ENCODE data around the gene SCUBE3.

The SCUBE3 gene

DNA sequence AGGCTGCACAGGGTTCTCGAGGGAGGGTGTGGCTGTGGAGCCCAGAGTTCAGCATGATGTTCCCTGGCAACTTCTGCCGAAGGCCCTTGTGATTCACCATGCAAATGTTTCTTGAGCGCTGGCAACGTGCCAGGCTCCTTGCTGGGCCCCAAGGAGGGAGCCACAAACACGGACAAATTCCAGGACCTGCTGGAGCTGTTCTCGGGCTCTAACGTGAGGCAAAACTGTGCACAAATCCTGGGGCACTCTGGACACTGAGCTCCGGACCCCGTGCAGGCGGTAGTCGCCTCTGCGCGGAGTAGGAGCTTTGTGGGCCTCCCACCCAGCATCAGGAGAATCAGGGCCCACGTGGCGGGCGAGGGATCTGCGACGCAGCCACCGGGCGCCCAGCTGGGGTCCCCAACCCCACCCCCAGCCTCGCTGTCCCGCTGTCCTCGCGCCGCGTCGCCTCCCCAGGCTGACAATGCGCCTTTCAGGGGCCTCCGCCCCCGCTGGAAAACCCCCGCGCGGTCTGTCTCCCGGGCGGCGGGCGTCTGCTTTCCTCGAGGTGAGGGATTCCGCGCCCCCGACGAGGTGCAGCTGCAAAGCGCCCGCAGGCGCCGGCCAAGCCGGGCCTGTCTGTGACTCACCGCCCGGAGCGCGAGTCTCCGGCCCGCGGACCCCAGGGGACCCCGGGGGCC lies 31.7 kb upstream of the SCUBE3 start:
- peak; percentile 74 for DNase-seq (ENCODE audit: low spot score)

DNA sequence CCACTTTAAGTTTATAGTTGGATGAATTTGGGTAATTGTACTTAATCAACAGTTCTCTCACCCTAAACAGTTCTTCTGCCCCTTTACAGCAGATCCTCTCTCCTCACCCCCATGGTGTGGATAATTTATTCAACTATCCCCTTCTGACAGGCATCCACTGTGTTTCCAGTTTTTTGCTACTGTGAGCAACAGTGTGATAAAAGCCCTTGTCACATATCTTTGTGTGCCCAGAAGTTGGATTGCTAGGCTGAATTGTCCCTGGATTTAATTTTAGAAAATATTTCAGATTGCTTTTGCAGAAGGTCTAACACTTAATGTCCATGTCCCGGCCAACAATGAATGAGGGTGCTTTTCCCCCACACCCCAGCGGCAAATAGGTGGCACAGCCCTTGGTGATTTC lies 30.5 kb upstream of the SCUBE3 start:
- no peak for DNase-seq (ENCODE audit: low spot score)

DNA sequence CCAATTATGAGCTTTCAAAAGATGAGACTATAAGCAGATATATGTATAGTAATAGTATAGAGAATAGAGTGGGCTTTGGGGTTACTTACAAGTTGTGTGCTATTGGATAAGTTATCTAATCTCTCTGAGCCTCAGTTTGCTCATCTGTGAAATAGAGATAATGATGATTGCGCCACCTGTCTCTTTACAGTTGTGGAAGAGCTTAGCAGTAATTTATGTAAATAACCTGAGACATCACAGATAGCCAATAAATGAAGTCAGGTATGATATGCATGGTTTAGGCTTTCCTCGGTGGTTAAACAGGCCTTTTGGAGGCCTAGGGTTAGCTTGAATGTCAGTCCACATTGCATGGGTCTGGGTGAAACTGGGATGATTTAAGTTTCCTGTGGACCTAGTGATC lies 29.8 kb upstream of the SCUBE3 start:
- no peak for DNase-seq (ENCODE audit: low spot score)

DNA sequence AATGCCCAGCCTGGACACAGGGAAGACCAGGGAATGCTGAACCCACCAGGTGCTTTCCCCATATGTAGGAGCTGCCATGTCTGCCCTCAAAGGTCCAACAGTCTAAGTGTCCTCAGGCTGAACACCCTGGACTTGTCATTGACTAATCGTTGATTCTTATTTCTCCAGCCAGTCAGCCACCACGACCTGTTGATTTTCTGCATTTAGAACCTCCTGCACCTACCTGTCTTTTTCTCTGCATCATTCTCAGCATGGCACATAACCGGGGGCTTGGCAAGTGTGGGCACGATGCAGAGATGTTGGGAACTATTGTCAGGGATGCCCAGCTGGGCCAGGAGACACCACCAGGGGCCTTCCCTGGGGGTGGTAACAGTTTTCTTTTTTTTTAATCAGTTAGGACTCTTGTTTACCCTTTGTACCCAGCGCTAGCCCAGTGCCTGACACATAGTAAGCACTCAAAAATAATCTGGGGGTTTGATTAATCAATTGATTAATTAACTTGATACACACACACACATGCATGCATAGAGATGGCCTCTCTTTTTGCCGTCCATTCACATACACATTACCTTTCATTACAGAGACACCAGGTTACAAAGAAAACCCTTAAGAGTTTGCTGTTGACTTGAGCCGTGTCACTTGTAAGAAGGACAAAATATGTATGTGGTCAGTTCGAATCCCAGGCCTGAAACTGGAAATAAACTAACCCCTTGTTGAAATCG lies 29.0 kb upstream of the SCUBE3 start:
- no peak for DNase-seq (ENCODE audit: low spot score)

DNA sequence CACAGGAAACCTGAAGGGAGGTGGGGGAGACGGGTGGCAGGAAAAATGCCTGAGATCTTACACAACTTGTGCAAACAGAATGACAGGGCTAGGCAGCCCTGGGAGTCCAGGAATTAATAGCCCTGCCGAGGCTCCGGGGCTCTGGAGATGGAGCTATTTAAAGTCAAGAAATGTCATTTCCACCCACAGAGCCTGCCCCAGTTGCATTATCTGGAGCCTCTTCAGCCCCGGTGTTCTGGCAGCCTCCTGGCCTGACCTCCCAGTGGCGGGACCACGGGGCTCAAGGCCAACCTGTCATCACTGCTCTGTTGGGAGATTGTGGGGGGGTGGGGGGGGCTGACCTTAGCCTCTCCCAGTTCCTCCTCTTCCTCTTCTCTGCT lies 28.5 kb upstream of the SCUBE3 start:
- peak; percentile 45 for DNase-seq (ENCODE audit: low spot score)

DNA sequence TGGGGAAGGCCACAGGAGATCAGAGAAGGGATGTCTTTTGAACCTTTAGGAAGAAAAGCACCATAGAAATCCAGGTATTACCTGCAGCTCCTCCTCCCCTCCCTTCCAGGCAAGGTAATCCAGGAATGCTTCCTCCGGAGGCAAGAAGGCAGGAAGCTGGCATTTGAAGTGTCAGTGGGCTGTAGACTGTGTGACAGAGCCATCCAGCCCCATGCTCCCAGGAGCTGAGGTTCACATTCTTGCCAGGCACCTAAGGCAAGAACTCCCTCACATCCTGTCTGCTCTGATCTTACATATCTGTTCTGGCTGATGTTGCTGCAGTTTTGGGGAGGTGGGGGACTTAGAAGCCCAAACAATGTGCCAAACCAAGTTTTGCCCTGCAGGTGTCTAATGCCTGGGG lies 27.8 kb upstream of the SCUBE3 start:
- DNase-seq (ENCODE audit: low spot score), result no peak

DNA sequence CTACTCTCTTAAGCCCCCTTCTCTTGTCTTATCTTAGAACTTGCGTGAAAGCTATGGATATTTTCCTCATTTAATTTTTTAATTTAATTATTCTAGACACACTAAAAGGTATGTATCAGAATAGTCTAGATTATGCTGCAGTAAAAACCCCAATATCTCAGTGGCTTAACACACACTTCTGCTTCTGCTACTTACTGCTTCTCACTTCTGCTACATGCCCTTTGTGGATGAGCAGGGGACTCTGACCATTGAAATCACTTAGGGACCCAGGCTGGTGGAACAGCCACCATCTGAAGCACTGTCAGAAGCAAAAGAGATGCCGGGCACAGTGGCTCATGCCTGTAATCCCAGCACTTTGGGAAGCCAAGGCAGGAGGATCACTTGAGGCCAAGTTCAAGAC lies 27.2 kb upstream of the SCUBE3 start:
- DNase-seq (ENCODE audit: low spot score), result no peak

DNA sequence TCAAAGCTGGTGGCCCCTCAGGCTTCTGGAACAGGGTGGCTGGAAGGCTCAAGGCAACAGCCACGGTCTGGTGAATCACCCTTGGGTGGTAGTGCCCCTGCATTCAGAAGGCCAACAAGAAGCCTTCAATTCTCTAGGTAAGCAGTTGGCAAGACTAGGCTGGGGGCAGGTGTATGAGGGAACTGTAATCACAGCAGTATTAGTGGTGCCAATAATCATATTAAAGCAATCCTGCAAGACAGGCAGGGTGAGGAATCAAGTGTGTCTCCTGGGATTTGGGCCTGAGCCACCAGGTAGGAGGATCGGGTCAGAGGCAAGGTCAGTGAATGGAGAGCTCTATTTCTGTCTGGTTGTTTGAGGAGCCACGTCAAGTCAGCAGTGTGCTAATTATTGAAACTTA lies 24.9 kb upstream of the SCUBE3 start:
- no peak for DNase-seq (ENCODE audit: low spot score)

DNA sequence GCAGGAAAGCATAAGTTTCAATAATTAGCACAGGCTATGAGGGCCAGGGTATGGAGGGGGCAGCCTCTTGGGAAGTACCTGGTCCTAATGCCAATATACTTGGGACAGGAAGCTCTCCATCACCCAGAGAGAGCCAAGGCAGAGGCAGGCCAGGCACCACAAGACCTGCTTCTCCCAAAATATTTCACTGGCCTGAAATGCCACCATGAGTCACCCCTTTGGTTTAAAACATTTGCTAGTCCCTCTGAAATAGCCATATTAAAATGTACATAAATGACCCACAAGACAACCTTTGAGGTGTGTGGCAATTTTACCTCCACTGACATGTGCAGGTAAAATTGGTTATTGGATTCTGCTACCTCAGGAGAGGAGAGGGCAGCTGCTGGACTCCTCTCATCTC lies 23.4 kb upstream of the SCUBE3 start:
- DNase-seq (ENCODE audit: low spot score), result no peak

DNA sequence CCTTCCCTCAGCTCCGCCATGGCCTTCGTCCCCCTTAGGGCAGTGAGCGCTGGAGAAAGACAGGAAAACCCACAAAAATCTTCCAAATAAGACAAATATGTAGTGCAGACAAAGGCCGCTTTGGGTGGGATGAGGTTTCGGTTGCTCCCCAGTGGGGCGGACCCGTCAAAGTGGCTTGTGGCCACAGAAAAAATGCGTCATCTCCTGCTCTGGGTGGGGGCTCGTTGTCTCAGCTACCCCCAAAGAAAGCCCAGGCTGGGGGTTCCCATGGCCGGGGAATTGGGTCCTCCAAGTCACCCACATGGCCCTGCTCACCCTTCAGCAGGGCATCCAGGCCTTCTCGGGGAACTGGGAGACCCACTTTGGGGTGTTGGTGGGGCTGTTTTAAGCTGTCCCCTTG lies 21.9 kb upstream of the SCUBE3 start:
- no peak for DNase-seq (ENCODE audit: low spot score)

DNA sequence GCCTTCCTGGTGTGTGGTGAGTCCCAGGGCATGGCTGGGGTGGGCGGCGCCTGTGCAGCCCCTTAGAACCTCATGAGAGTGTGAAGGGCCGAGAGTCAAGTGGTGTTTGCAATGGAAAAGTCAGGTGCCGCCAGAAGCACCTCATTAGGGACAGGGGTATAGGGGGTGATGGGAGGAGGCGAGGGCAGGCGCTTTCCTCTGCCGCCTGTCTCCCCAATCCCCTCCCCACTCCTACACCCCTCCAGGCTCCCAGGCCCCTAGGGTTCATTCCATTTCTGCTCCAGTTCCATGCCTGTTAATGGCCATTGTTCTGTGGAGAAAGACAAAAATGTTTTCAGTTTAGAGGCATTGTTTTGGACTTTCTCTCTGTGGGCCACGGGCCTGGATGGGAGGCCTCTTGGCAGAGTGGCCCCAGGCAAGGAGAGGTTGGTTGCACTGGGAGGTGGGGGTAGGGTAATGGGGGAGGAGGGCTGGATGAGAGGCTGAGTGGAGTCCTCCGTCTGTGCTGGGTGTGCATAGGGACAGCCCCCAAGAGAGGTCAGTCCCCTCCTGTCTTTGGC lies 21.4 kb upstream of the SCUBE3 start:
- DNase-seq (ENCODE audit: low spot score), result no peak

DNA sequence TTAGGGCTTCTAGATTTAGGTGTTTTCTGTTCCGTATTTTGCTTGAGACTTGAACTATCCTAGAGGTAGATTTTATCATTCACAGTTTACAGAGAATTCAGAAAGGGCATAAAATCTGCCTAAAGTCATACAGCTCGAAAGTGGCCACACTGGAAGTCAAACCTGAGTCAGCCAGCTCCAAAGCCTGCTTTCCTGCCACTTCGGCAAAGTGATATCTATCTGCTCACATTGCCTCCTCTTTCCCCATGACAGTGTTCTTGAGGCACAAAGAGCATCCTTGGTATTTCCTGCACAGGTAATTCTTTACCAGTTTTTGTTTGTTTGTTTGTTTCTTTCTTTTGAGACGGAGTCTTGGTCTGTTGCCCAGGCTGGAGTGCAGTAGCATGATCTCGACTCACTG lies 19.4 kb upstream of the SCUBE3 start:
- no peak for DNase-seq (ENCODE audit: low spot score)

DNA sequence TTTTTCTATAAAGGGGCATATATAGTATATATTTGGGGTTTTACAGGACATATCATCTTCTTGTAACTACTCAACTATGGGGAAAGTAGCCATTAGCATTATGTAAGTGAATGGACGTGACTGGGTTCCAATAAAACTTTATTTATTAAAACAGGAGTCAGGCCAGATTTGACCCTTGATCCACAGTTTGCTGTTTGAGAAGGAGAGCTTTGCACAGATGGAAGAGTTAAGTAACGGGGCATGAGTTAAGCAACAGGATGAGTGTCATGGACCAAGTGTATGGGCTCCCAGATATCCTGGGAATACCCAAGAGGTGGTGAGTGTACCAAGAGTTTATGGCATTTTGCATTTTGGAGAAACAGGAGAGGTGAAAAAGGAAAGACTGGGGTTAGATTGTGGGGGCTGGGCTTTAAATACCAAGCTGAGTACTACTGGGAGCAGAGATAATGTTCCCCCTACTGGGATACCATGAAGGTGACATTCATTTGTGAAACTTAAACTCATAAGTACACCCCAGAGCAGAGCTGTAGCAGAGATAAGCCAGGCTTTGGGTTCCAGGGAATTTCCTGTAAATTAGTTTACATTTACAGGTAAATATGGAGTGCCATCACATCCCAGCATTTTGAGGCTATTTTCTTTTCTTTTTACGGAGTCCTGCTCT lies 18.5 kb upstream of the SCUBE3 start:
- DNase-seq (ENCODE audit: low spot score), result no peak

DNA sequence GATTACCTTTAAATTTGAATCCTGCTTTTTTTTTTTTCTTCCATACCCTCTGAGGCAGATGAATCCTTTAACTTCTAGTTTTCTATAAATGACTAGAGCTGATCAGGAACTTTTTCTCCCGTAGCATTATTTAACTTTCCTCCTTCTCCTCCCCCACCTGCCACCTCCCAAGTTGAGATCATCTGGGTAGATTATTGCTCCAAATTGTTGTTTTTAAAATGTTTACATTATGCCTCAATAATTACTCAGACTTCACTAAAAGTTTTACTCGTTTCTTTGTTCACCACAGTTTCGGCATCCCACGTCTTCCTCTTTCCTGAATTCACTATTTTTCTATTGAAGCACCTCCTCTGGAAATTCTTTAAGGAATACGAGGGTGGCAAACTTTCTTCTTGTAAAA lies 16.6 kb upstream of the SCUBE3 start:
- no peak for DNase-seq (ENCODE audit: low spot score)

DNA sequence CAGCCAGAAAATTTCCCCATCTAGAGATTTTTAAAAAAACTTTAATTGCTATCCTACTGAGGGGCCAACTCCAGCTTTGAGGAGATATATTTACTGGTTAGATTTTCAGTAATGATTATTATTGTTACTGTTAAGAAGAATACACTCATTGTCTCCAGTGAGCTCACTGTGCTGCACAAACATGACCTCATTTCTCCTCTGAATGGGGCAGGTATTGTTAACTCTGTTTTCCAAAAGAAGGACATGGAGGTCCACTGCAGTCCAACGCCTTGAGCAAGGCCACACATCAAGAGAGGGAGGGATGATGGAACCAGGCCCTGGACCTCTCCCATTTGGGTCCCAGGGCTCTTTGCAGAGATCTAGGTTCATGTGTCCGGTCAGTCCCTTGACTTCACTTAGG lies 13.9 kb upstream of the SCUBE3 start:
- no peak for DNase-seq (ENCODE audit: low spot score)

DNA sequence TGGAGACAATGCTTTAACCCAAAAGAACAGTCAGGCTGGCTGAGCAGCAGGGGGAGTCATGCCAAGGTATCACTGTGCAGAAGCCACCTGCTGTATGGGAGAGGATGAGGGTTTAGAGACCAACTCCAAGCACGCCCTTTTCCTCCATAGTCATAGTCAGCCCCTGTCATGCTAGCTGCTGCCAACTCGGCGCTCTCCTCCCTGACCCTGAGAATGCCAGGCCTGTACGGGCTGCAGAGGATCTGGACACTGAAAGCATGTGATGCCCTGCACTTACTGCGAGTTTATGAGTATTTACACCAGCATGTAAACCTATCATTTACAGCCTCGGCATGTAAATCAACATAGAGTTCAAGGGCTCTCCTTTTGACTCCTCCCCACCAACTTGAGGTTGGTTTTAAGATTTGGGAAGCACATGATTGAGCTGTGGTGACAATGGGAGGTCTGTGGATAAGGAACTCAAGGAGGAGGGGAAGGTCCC lies 11.7 kb upstream of the SCUBE3 start:
- no peak for DNase-seq (ENCODE audit: low spot score)

DNA sequence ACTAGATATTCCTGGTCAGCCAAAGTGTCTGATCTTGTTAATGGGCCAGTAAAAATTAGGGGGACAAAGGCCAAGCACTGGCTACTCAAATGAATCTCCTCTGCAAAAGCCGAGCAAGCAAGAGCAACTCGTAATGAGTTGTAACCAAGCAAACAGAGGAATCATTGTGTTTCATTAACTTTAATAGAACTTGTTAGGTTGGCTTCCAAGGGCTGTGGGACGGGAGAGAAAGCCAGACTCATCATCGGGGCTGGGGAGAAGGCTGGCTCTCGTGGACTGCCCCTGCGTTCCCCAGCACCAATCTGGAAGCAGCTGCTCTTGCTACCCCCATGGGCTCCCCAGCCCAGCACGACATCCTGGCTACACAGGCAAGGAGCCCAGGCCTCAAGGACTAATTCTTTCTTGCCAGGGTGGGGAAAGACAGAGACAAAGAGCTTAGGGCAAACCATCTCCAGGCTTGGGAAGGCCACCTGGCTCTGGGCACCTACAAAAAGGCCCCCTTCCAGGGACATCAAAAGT lies 10.5 kb upstream of the SCUBE3 start:
- DNase-seq (ENCODE audit: low spot score), result no peak

DNA sequence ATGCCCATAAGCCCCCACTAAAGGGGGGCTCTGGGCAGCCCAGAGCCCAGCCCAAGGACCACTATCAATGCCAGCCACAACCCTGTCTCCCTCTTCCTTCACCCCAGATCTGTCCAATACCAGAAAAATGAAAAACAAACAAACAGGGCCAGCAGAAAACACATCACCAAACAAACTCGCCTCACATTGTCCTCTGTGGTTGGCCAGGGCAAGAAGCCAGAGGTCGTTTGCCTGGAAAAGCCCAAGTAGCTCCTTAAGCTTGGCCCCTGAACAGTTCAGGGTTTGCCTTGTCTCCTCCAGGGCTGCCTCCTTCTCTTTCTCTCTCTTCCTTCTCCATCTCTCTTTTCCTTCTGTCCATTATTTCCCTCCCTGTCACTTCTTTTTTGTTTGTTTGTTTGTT lies 10.1 kb upstream of the SCUBE3 start:
- no peak for DNase-seq (ENCODE audit: low spot score)

DNA sequence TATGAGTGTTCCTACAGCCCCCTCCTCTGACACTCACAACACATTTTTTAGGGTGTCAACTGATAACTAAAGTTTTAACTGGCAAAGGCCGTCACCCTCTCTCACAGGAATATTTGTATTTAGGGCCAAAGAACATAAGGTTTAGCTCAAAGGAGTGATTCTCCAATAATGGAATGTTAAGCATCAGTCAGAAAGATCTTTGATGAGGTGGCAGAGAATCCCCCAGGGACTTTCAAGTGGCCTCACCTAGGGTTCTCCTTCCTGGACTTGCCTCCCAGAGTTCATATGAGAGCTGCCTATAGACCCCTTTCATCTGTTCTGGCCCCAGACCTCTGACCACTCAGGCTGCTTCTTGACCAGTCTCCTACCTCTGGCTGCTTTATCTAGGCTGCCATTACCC lies 7.4 kb upstream of the SCUBE3 start:
- DNase-seq (ENCODE audit: low spot score), result no peak

DNA sequence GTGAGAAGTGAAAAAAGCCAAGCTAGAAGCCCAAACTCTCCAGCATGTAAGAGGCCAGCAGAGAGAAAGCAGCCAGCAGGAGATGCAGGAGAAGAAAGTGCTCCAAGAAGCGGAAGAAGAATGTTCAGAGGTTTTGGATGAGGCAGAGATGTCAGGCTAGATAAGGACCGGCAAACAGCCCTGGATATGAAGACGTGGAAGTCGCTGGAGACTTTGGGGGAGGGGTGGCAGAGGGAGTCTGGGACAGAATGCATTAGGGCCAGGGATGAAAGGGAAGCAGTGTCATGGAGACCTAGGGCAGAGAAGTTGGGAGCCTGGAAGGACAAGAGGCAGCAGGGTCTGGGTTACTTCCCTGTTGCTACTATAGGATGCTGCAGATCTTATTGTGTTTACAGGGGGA lies 5.3 kb upstream of the SCUBE3 start:
- no peak for DNase-seq (ENCODE audit: low spot score)

DNA sequence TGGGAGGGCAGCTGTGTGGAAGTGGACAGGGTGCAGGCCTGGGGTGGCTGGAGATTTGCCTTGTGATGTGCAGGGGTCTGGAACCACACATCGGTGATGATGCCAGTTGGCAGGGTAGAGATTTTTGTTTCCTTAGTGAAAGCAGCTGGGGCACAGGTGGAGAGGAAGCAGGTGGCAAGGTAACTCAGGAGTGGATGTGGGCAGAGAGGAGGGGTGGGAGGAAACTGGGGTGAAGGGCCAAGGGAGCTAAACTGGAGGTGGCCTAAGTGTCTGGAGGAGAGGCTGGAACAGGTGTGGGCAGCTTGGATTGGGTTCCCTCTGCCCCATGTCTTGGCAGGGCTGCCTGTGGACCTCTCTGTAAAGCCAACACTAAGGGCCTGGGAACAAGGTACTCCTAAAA lies 4.7 kb upstream of the SCUBE3 start:
- DNase-seq (ENCODE audit: low spot score), result no peak

DNA sequence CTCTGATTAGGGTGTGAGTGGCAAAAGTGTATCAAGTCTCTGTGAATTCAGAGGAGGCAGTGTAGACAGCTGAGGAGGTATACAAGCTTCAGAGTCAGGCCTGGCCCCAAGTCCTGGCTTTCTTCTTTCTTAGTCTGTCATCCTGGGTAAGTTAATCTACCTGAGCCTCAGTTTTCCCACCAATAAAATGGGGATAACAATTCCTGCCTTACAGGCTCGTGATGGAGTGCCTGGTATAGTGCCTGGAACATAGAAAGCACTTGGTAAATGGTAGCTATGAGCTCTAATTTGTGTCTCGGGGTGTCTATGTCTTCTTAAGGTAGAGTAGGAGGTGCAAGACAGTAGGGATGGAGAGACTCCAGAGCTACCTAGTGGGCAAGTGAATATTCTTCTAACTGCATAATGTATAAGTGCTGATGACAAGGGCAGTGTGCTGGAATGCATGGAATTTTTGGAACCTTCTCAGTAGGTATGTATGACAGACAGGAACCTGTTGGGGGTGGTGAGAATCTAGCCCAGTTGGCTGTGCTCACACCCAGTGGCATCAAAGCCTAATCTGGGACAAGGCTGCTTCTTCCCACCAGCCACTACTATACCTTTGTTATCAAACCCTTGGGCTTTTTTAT lies 4.0 kb upstream of the SCUBE3 start:
- no peak for DNase-seq (ENCODE audit: low spot score)
